NCI-H1694 (cell line): ENCODE measurements around the gene ACTA1.
"Not testable (repeated sequence)": the region's sequence is repeated elsewhere in the genome, so short reads cannot be mapped to it uniquely, and the experiment has no call there.

Experiments used
- DNase-seq: peaks from one replicate; lab custom pipeline; 2025; lab: John Stamatoyannopoulos, UW

The ACTA1 gene

GRCh38 chr1:229434005-229434640 lies at the start of gene ACTA1:
Gene ACTA1, minus strand, starts transcription at chr1:229434094. Its CDS starts 979 bp downstream, at chr1:229433115.
- DNase-seq: no peak

GRCh38 chr1:229482511-229482910 lies 48.6 kb upstream of the ACTA1 start:
- no peak for DNase-seq

- no peak for DNase-seq
These were observed 46.6 kb upstream of the ACTA1 start for GRCh38 chr1:229480495-229480894.

GRCh38 chr1:229479660-229480399 lies 45.9 kb upstream of the ACTA1 start:
- DNase-seq: no peak

GRCh38 chr1:229478852-229479251 lies 45.0 kb upstream of the ACTA1 start:
- DNase-seq: no peak

GRCh38 chr1:229475859-229476258 lies 42.0 kb upstream of the ACTA1 start:
- not testable (repeated sequence) for DNase-seq

- no peak for DNase-seq
These were observed 40.6 kb upstream of the ACTA1 start for GRCh38 chr1:229474509-229474908.

GRCh38 chr1:229471175-229471574 lies 37.3 kb upstream of the ACTA1 start:
- DNase-seq: no peak

GRCh38 chr1:229470406-229471043 lies 36.6 kb upstream of the ACTA1 start:
- DNase-seq: no peak

- no peak for DNase-seq
These were observed 33.0 kb upstream of the ACTA1 start for GRCh38 chr1:229466887-229467286.

GRCh38 chr1:229464672-229465071 lies 30.8 kb upstream of the ACTA1 start:
- DNase-seq: no peak

GRCh38 chr1:229461032-229461668 lies 27.3 kb upstream of the ACTA1 start:
- no peak for DNase-seq

- DNase-seq: no peak
These were observed 25.9 kb upstream of the ACTA1 start for GRCh38 chr1:229459815-229460214.

GRCh38 chr1:229457436-229457835 lies 23.5 kb upstream of the ACTA1 start:
- DNase-seq: no peak

- DNase-seq: no peak
These were observed 22.1 kb upstream of the ACTA1 start for GRCh38 chr1:229456016-229456415.

- DNase-seq: no peak
These were observed 20.2 kb upstream of the ACTA1 start for GRCh38 chr1:229454056-229454455.

GRCh38 chr1:229452956-229453801 lies 19.3 kb upstream of the ACTA1 start:
- no peak for DNase-seq

- no peak for DNase-seq
These were observed 15.0 kb upstream of the ACTA1 start for GRCh38 chr1:229448845-229449244.

GRCh38 chr1:229448354-229448753 lies 14.5 kb upstream of the ACTA1 start:
- DNase-seq: no peak

- DNase-seq: no peak
These were observed 13.9 kb upstream of the ACTA1 start for GRCh38 chr1:229447809-229448252.

GRCh38 chr1:229445828-229446227 lies 11.9 kb upstream of the ACTA1 start:
- DNase-seq: no peak
